Hepatocyte (in vitro differentiated cells): Measurements from ENCODE around the gene CD80. TPM values are rescaled to one million over a fixed set of nuclear protein-coding genes. Genes with fewer than 3 reads are reported as not detected.

ENCODE experiments used
- DNase-seq: peaks from one replicate; pipeline ENCODE4 v3.0.0-alpha.2; 2016; ENCODE audit warnings: low spot score
- H2AFZ ChIP-seq: fragments of 200-600 bp; sonication (generic); 2 replicates; pipeline ENCODE4 v1.6.0; 2016; ENCODE audit warnings: antibody characterized with exemption, mild to moderate bottlenecking
- H3K27ac ChIP-seq: fragments of 200-600 bp; sonication (generic); 2 replicates; pipeline ENCODE4 v1.5.1; 2016; ENCODE audit warnings: mild to moderate bottlenecking
- H3K27me3 ChIP-seq: fragments of 200-600 bp; sonication (generic); 2 replicates; pipeline ENCODE4 v1.6.1; 2016
- H3K36me3 ChIP-seq: fragments of 200-600 bp; sonication (generic); replicated peaks from 2 replicates; pipeline ENCODE4 v1.5.1; 2016; ENCODE audit warnings: low read depth; ENCODE audit not compliant: insufficient read depth
- H3K4me1 ChIP-seq: fragments of 200-600 bp; sonication (generic); 2 replicates; pipeline ENCODE4 v1.5.1; 2016; ENCODE audit warnings: mild to moderate bottlenecking, moderate library complexity; ENCODE audit not compliant: insufficient read depth
- H3K4me2 ChIP-seq: fragments of 200-600 bp; sonication (generic); 2 replicates; pipeline ENCODE4 v1.6.0; 2016
- H3K4me3 ChIP-seq: fragments of 200-600 bp; sonication (generic); 2 replicates; pipeline ENCODE4 v1.5.1; 2016; ENCODE audit warnings: mild to moderate bottlenecking
- H3K79me2 ChIP-seq: fragments of 200-600 bp; sonication (generic); 2 replicates; pipeline ENCODE4 v1.6.0; 2017; ENCODE audit warnings: mild to moderate bottlenecking
- H3K9me2 ChIP-seq: fragments of 200-600 bp; sonication (generic); replicated peaks from 2 replicates; pipeline ENCODE4 v1.6.0; 2017; ENCODE audit warnings: mild to moderate bottlenecking; ENCODE audit not compliant: insufficient read depth
- H3K9me3 ChIP-seq: fragments of 200-600 bp; sonication (generic); 2 replicates; pipeline ENCODE4 v1.5.1; 2016; ENCODE audit warnings: low read depth, mild to moderate bottlenecking
- H4K20me1 ChIP-seq: fragments of 200-600 bp; sonication (generic); 2 replicates; pipeline ENCODE4 v1.6.0; 2016; ENCODE audit warnings: mild to moderate bottlenecking; ENCODE audit not compliant: insufficient read depth, poor library complexity, severe bottlenecking
- EZH2 ChIP-seq: fragments of 200-600 bp; sonication (generic); IDR thresholded peaks from 2 replicates; pipeline ENCODE4 v1.6.1; 2016; ENCODE audit warnings: antibody characterized with exemption, mild to moderate bottlenecking, borderline replicate concordance
- EZH2phosphoT487 ChIP-seq: fragments of 200-600 bp; sonication (generic); IDR thresholded peaks from one replicate; pipeline ENCODE4 v1.6.1; 2018; ENCODE audit warnings: antibody characterized with exemption, mild to moderate bottlenecking, low read depth, moderate library complexity; ENCODE audit not compliant: unreplicated experiment, severe bottlenecking
- WGBS: methylation state at CpG from one replicate; pipeline ENCODE4 v1.1.6; 2016; ENCODE audit warnings: low lambda C conversion rate; ENCODE audit errors: missing lambda C conversion rate; 5-methylcytosine and 5-hydroxymethylcytosine counted together
- polyA plus RNA-seq: library from polyadenylated mRNA; unstranded; fragments of >200 nt; fragmentation: Nextera tagmentation; extraction: Ambion mirVana; gene quantifications from 2 replicates; pipeline ENCODE4 v1.2.1, GENCODE V29; 2016
- total RNA-seq: library from RNA; depleted of rRNA; stranded (reverse); fragments of >200 nt; gene quantifications from 2 replicates; pipeline ENCODE4 v1.2.3, GENCODE V29; 2014
- TF ChIP-seq, protein P1 (sequence below): fragments of 200-600 bp; sonication (generic); IDR thresholded peaks from 2 replicates; pipeline ENCODE4 v1.5.1; 2016; ENCODE audit warnings: antibody characterized with exemption, mild to moderate bottlenecking; ENCODE audit not compliant: poor library complexity

Gene CD80
- total and polyA plus RNA-seq, 2 experiments from 2014 or later = 0.07 TPM; not detected in 1

DNA sequence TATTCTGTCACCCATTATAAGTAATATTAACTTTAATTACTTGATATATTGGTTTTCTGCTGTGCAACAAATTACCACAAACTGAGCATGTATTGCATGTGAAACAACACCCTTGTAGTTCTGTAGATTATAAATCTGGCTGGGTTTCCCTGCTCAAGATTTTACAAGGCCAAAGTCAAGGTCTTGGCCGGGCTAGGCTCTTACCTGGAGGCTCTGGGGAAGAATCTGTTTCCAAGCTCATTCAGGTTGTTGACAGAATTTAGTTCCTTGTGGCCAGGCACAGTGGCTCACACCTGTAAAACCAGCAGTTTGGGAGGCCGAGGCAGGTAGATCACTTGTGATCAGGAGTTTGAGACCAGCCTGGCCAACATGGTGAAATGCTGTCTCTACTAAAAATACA is 44.8 kb downstream of the CD80 start:
- H3K9me2 ChIP-seq = no peaks in the 10 kb centered on the region
- no peak overlapping the region for H3K4me2 ChIP-seq
- no peaks in the 10 kb centered on the region for H3K9me3 ChIP-seq
- no peak for DNase-seq
- no peak overlapping the region for H2AFZ ChIP-seq
- H3K4me3 ChIP-seq = no peak overlapping the region
- no peak for TF ChIP-seq EZH2
- TF ChIP-seq EZH2phosphoT487 = no peak
- TF ChIP-seq, protein P1, sequence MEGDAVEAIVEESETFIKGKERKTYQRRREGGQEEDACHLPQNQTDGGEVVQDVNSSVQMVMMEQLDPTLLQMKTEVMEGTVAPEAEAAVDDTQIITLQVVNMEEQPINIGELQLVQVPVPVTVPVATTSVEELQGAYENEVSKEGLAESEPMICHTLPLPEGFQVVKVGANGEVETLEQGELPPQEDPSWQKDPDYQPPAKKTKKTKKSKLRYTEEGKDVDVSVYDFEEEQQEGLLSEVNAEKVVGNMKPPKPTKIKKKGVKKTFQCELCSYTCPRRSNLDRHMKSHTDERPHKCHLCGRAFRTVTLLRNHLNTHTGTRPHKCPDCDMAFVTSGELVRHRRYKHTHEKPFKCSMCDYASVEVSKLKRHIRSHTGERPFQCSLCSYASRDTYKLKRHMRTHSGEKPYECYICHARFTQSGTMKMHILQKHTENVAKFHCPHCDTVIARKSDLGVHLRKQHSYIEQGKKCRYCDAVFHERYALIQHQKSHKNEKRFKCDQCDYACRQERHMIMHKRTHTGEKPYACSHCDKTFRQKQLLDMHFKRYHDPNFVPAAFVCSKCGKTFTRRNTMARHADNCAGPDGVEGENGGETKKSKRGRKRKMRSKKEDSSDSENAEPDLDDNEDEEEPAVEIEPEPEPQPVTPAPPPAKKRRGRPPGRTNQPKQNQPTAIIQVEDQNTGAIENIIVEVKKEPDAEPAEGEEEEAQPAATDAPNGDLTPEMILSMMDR = no peak
- WGBS = 88% methylated on average over 2 of the region's 2 CpGs
- no peaks in the 10 kb centered on the region for H3K36me3 ChIP-seq
- no peak overlapping the region for H3K27ac ChIP-seq
- no peaks in the 10 kb centered on the region for H3K79me2 ChIP-seq
- no peaks in the 10 kb centered on the region for H3K4me1 ChIP-seq
- H4K20me1 ChIP-seq = no peaks in the 10 kb centered on the region
- H3K27me3 ChIP-seq = no peaks in the 10 kb centered on the region

DNA sequence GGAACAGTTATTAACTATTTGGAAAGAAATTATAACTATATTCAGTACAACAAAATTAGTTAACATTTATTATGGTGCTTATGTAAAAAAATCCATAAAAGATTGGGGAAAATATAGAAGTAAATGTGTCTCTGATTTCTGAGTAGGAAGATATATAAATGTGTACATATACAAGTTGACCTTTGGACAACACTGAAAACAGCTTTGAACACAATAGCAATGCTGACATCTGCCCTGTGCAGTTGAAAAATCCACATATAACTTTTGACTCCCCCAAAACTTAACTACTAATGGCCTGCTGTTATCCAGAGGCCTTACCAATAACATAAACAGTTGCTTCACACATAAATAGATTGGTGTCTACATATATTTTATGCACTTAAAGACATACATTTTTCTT is 48.7 kb downstream of the CD80 start:
- Histone ChIP-seq H3K9me3 (no peaks in the 10 kb centered on the region), H3K27me3 (no peaks in the 10 kb centered on the region), H3K4me3 (no peak overlapping the region), H3K4me2 (no peak overlapping the region), H4K20me1 (no peaks in the 10 kb centered on the region), H3K9me2 (no peaks in the 10 kb centered on the region), H2AFZ (no peak overlapping the region), H3K79me2 (peaks cover 3% of the 10 kb centered on the region), H3K27ac (no peak overlapping the region), H3K36me3 (peaks cover 3% of the 10 kb centered on the region), H3K4me1 (no peaks in the 10 kb centered on the region)
- DNase-seq = no peak
- TF ChIP-seq, protein P1 = no peak
- TF ChIP-seq EZH2 = no peak
- no peak for TF ChIP-seq EZH2phosphoT487

DNA sequence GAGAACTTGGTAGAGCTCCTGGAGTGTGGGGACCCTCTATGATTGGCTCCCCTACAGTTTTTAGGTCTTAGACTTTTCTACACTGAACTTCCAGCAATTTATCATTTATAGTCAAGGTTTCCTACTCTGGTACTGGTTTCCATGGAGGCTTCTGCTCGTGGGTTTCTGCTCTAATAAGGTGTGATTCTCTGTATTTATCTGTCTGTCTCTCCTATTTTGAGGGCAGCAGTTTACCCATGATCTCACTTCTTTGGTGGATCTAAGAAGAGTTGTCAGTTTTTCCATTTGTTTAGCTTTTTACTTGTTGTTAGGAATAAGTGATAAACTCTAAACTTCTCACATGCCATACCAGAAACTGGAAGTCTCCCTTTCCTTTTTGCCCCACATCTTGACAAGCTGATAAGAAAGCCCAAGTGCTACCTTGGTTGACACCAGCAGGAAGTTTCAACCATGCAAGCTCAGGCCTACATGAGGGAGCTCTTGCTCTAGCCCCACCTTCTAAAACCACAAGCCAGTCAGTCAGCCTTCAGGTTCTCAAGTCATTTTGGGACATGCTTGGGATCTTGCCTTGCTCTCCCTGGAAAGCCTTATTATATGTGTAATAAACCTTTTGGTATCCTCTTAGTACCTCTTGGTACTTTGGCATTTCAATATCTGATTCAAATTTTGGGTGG is 51.1 kb downstream of the CD80 start:
- Histone ChIP-seq H3K79me2 (peaks cover 6% of the 10 kb centered on the region), H2AFZ (no peak overlapping the region), H3K27me3 (no peaks in the 10 kb centered on the region), H3K4me1 (no peaks in the 10 kb centered on the region), H4K20me1 (no peaks in the 10 kb centered on the region), H3K36me3 (peaks cover 3% of the 10 kb centered on the region), H3K27ac (no peak overlapping the region), H3K4me2 (no peak overlapping the region), H3K4me3 (no peak overlapping the region), H3K9me3 (no peaks in the 10 kb centered on the region), H3K9me2 (no peaks in the 10 kb centered on the region)
- 89% methylated on average over 1 of the region's 1 CpG for WGBS
- no peak for DNase-seq
- no peak for TF ChIP-seq EZH2phosphoT487
- TF ChIP-seq EZH2 = no peak
- TF ChIP-seq, protein P1 = no peak

DNA sequence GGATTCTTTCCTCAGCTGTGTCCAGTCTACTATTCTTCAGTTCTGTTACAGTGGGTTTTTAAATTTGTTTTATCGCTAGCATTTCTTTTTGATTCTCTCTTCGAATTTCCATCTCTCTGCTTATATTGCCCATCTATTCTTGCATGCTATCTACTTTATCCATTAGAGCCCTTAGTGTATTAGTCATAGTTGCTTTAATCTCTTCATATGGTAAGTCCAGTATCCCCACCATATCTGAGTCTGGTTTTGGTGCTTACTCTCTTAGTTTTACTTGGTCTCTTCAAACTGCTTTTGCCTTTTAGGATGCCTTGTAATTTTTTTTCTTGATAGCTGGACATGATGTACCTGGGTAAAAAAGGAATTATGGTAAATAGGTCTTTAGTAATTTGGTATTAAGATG is 52.0 kb downstream of the CD80 start:
- no peaks in the 10 kb centered on the region for H4K20me1 ChIP-seq
- no peaks in the 10 kb centered on the region for H3K27me3 ChIP-seq
- H3K4me1 ChIP-seq = no peaks in the 10 kb centered on the region
- WGBS = 95% methylated on average over 2 of the region's 2 CpGs
- H3K9me3 ChIP-seq = no peaks in the 10 kb centered on the region
- peaks cover 14% of the 10 kb centered on the region for H3K79me2 ChIP-seq
- DNase-seq = no peak
- H3K4me2 ChIP-seq = no peak overlapping the region
- H3K4me3 ChIP-seq = no peak overlapping the region
- TF ChIP-seq, protein P1 = no peak
- TF ChIP-seq EZH2 (no peak), EZH2phosphoT487 (no peak)
- peaks cover 3% of the 10 kb centered on the region for H3K36me3 ChIP-seq
- no peak overlapping the region for H3K27ac ChIP-seq
- no peaks in the 10 kb centered on the region for H3K9me2 ChIP-seq
- H2AFZ ChIP-seq = no peak overlapping the region
